Upper lobe of right lung (tissue), 1 donor: ENCODE results near the gene APBA3. TPM values are rescaled to one million over a fixed set of nuclear protein-coding genes. Genes with fewer than 3 reads are reported as not detected.

ENCODE experiments used
- ATAC-seq: fragments of 200-7000 bp; cut with Tn5 transposase; one replicate; pipeline ENCODE4 v1.9.1; 2020; ENCODE audit warnings: mild to moderate bottlenecking, moderate library complexity
- DNase-seq: peaks from one replicate; pipeline ENCODE4 v3.0.0-alpha.2; 2020
- H3K27ac ChIP-seq: fragments of 200-600 bp; one replicate; pipeline ENCODE4 v1.8.0; 2022
- H3K27me3 ChIP-seq: fragments of 200-600 bp; one replicate; pipeline ENCODE4 v1.8.0; 2022; ENCODE audit warnings: mild to moderate bottlenecking
- H3K36me3 ChIP-seq: fragments of 200-600 bp; one replicate; pipeline ENCODE4 v1.8.0; 2022
- H3K4me1 ChIP-seq: fragments of 200-600 bp; one replicate; pipeline ENCODE4 v1.8.0; 2022
- H3K4me3 ChIP-seq: fragments of 200-600 bp; one replicate; pipeline ENCODE4 v1.8.0; 2022; ENCODE audit warnings: mild to moderate bottlenecking
- H3K9me3 ChIP-seq: fragments of 200-600 bp; one replicate; pipeline ENCODE4 v1.8.0; 2022
- CTCF ChIP-seq: fragments of 200-600 bp; IDR thresholded peaks from one replicate; pipeline ENCODE4 v1.8.0; 2022; ENCODE audit warnings: antibody characterized with exemption
- intact Hi-C: fragments of 100-400 bp; cut with DNase I; formaldehyde crosslinking; loops from one replicate; pipeline ENCODE4 v1.11.0; 2022
- total RNA-seq: library from RNA; stranded (reverse); fragmentation: NEBNext Ultra II Directional; extraction: Animal tissue kit (Norgen Biotek cat#: 25700); gene quantifications from one replicate; pipeline ENCODE4 v1.2.1, GENCODE V29; 2021
- donor health status: DM: no; HTN: yes; CAD: no; lungs with severe emphysema.

The APBA3 gene
- total RNA-seq, 1 donor from 2014 or later: 21.9 TPM

- Histone ChIP-seq H3K27ac (no peak overlapping the region), H3K4me1 (no peaks in the 10 kb centered on the region), H3K27me3 (no peaks in the 10 kb centered on the region), H3K36me3 (peaks cover 10% of the 10 kb centered on the region), H3K4me3 (no peak overlapping the region), H3K9me3 (no peaks in the 10 kb centered on the region)
- intact Hi-C loops: no loop called here
- DNase-seq (no peak), ATAC-seq (no peak)
- TF ChIP-seq CTCF: no peak
Observed at GRCh38 chr19:3745363-3746045, 16.0 kb downstream of the APBA3 start.

- intact Hi-C loops: no loop called here
- ATAC-seq (no peak), DNase-seq (no peak)
- Histone ChIP-seq H3K27ac (no peak overlapping the region), H3K9me3 (no peaks in the 10 kb centered on the region), H3K4me1 (no peaks in the 10 kb centered on the region), H3K27me3 (no peaks in the 10 kb centered on the region), H3K36me3 (no peaks in the 10 kb centered on the region), H3K4me3 (no peak overlapping the region)
- no peak for TF ChIP-seq CTCF
Observed at GRCh38 chr19:3743486-3743885, 18.0 kb downstream of the APBA3 start.

GRCh38 chr19:3740431-3740830 lies 21.1 kb downstream of the APBA3 start:
- no peak for TF ChIP-seq CTCF
- no peak for DNase-seq

GRCh38 chr19:3738477-3739220 lies 22.8 kb downstream of the APBA3 start:
- DNase-seq: no peak
- H3K4me1 ChIP-seq: no peaks in the 10 kb centered on the region
- H3K36me3 ChIP-seq: peaks cover 8% of the 10 kb centered on the region
- peak; percentile 6 for ATAC-seq
- no peak overlapping the region for H3K27ac ChIP-seq
- no peak overlapping the region for H3K4me3 ChIP-seq
- no peaks in the 10 kb centered on the region for H3K27me3 ChIP-seq
- intact Hi-C loops: no loop called here
- H3K9me3 ChIP-seq: no peaks in the 10 kb centered on the region
- no peak for TF ChIP-seq CTCF

More at GRCh38 chr19:3740431-3740830, 21.1 kb downstream of the APBA3 start:
- H3K4me3 ChIP-seq: no peak overlapping the region
- no peaks in the 10 kb centered on the region for H3K27me3 ChIP-seq
- peaks cover 6% of the 10 kb centered on the region for H3K36me3 ChIP-seq
- intact Hi-C loops: no loop called here
- H3K27ac ChIP-seq: no peak overlapping the region
- no peaks in the 10 kb centered on the region for H3K9me3 ChIP-seq
- no peak for ATAC-seq
- H3K4me1 ChIP-seq: no peaks in the 10 kb centered on the region

- no peak overlapping the region for H3K27ac ChIP-seq
- no peaks in the 10 kb centered on the region for H3K9me3 ChIP-seq
- no peak overlapping the region for H3K4me3 ChIP-seq
- no peaks in the 10 kb centered on the region for H3K4me1 ChIP-seq
- no peak for TF ChIP-seq CTCF
- intact Hi-C loops: no loop called here
- H3K27me3 ChIP-seq: no peaks in the 10 kb centered on the region
- no peak for DNase-seq
- ATAC-seq: no peak
- H3K36me3 ChIP-seq: peaks cover 9% of the 10 kb centered on the region
Observed at GRCh38 chr19:3737487-3738205, 23.8 kb downstream of the APBA3 start.
